ENCODE results near the gene TPI1.

DNA sequence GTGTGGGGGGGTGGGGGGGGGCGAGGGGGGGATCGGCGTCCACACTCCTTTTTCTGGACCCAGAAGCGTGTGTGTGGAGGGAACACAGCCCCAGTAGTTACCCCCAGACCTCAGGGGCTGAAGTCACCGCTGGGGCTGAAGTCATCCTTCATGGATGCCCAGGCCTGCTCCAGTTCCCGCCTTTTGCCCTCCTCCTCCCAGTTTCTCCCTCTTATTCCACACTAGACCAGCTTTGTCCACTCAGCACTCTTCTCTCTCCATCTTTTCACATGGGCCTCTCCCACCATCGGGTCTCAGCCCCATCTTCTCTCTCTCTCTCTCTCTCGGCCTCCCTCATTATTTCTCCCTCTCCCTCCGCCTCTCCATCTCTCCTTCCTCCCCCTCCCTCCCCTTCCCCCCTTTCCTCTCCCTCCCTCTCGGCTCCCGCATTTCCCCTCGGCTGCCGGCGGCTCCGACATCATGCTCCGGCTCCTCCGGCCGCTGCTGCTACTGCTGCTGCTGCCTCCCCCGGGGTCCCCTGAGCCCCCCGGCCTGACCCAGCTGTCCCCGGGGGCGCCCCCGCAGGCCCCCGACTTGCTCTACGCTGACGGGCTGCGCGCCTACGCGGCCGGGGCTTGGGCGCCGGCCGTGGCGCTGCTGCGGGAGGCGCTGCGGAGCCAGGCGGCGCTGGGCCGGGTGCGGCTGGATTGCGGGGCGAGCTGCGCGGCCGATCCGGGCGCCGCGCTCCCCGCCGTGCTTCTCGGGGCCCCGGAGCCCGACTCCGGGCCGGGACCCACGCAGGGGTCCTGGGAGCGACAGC lies 39.1 kb upstream of the TPI1 start, which contains the start of gene P3H3:
- 0 out of 2 replicates have a peak, but pooled peaks have one; percentile 49 for TF ChIP-seq EZH2phosphoT487 (IDR thresholded peaks at IDR 0.05; ENCODE audit: borderline replicate concordance, low read depth, low read length)
- TF ChIP-seq, protein P1, sequence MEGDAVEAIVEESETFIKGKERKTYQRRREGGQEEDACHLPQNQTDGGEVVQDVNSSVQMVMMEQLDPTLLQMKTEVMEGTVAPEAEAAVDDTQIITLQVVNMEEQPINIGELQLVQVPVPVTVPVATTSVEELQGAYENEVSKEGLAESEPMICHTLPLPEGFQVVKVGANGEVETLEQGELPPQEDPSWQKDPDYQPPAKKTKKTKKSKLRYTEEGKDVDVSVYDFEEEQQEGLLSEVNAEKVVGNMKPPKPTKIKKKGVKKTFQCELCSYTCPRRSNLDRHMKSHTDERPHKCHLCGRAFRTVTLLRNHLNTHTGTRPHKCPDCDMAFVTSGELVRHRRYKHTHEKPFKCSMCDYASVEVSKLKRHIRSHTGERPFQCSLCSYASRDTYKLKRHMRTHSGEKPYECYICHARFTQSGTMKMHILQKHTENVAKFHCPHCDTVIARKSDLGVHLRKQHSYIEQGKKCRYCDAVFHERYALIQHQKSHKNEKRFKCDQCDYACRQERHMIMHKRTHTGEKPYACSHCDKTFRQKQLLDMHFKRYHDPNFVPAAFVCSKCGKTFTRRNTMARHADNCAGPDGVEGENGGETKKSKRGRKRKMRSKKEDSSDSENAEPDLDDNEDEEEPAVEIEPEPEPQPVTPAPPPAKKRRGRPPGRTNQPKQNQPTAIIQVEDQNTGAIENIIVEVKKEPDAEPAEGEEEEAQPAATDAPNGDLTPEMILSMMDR (conservative IDR thresholded peaks at IDR 0.05; ENCODE audit: low read length) = 0 out of 2 replicates have a peak, but pooled peaks have one; percentile 19
